Measurements from ENCODE around the gene NCAM2.

NCAM2 gene

GRCh38 chr21:21085206-21085605, 87.0 kb downstream of the NCAM2 start:
- no peaks in the 10 kb centered on the region for H3K4me1 ChIP-seq (ENCODE audit: control insufficient read depth, insufficient read depth, low read depth, low read length)
- H3K27me3 ChIP-seq (ENCODE audit: control insufficient read depth in 1 of 2, insufficient read depth in 1 of 2, low read length in 2 of 2) = no peaks in the 10 kb centered on the region
- H2BK15ac ChIP-seq (ENCODE audit: low read depth, poor library complexity, severe bottlenecking) = no peak overlapping the region
- H2BK5ac ChIP-seq (ENCODE audit: low read depth, low read length, poor library complexity, severe bottlenecking) = no peak overlapping the region
- no peak overlapping the region for H2BK12ac ChIP-seq (ENCODE audit: low read length in 2 of 2)
- no peaks in the 10 kb centered on the region for H3K9me3 ChIP-seq (ENCODE audit: control insufficient read depth, low read length)
- no peak overlapping the region for H3K23ac ChIP-seq (ENCODE audit: low read length in 2 of 2)
- DNase-seq = no peak
- WGBS = 73% methylated on average over 3 of the region's 3 CpGs
- no peak overlapping the region for H3K4ac ChIP-seq (ENCODE audit: low read depth in 1 of 2, low read length in 2 of 2)
- no peak overlapping the region for H2AK5ac ChIP-seq (ENCODE audit: low read length, severe bottlenecking)
- H3K36me3 ChIP-seq (ENCODE audit: control insufficient read depth in 1 of 2, insufficient read depth in 2 of 2, low read depth in 1 of 2, low read length in 2 of 2) = no peaks in the 10 kb centered on the region
- no peak overlapping the region for H4K8ac ChIP-seq (ENCODE audit: low read length)
- no peak overlapping the region for H3K9ac ChIP-seq (ENCODE audit: low read length)
- H2BK120ac ChIP-seq (ENCODE audit: low read depth, low read length) = no peak overlapping the region
- H3K4me2 ChIP-seq (ENCODE audit: low read length, poor library complexity, severe bottlenecking) = no peak overlapping the region
- H2AFZ ChIP-seq (ENCODE audit: low read depth, low read length) = no peak overlapping the region
- no peak overlapping the region for H3K18ac ChIP-seq (ENCODE audit: low read depth in 1 of 2, low read length in 2 of 2)
- H3K79me1 ChIP-seq (replicated peaks; ENCODE audit: low read length, poor library complexity, severe bottlenecking) = no peaks in the 10 kb centered on the region
- no peak overlapping the region for H3K14ac ChIP-seq (ENCODE audit: low read length in 2 of 2)
- no peak overlapping the region for H4K91ac ChIP-seq (ENCODE audit: low read length)
- no peak overlapping the region for H3K27ac ChIP-seq (ENCODE audit: low read length, poor library complexity, severe bottlenecking)
- no peak overlapping the region for H3K4me3 ChIP-seq (ENCODE audit: insufficient read depth in 1 of 2, low read depth in 1 of 2, low read length in 2 of 2)

GRCh38 chr21:21096956-21097355, 98.7 kb downstream of the NCAM2 start:
- Histone ChIP-seq H4K8ac (ENCODE audit: low read length) (no peak overlapping the region), H2BK120ac (ENCODE audit: low read depth, low read length) (no peak overlapping the region), H3K14ac (ENCODE audit: low read length in 2 of 2) (no peak overlapping the region), H3K4me3 (ENCODE audit: insufficient read depth in 1 of 2, low read depth in 1 of 2, low read length in 2 of 2) (no peak overlapping the region), H2BK5ac (ENCODE audit: low read depth, low read length, poor library complexity, severe bottlenecking) (no peak overlapping the region), H2BK12ac (ENCODE audit: low read length in 2 of 2) (no peak overlapping the region), H2AFZ (ENCODE audit: low read depth, low read length) (no peak overlapping the region), H3K4me1 (ENCODE audit: control insufficient read depth, insufficient read depth, low read depth, low read length) (no peaks in the 10 kb centered on the region), H3K79me1 (replicated peaks; ENCODE audit: low read length, poor library complexity, severe bottlenecking) (no peaks in the 10 kb centered on the region), H3K4ac (ENCODE audit: low read depth in 1 of 2, low read length in 2 of 2) (no peak overlapping the region), H2BK15ac (ENCODE audit: low read depth, poor library complexity, severe bottlenecking) (no peak overlapping the region), H3K9me3 (ENCODE audit: control insufficient read depth, low read length) (no peaks in the 10 kb centered on the region), H3K4me2 (ENCODE audit: low read length, poor library complexity, severe bottlenecking) (no peak overlapping the region), H3K36me3 (ENCODE audit: control insufficient read depth in 1 of 2, insufficient read depth in 2 of 2, low read depth in 1 of 2, low read length in 2 of 2) (no peaks in the 10 kb centered on the region), H2AK5ac (ENCODE audit: low read length, severe bottlenecking) (no peak overlapping the region), H3K27me3 (ENCODE audit: control insufficient read depth in 1 of 2, insufficient read depth in 1 of 2, low read length in 2 of 2) (no peaks in the 10 kb centered on the region), H3K23ac (ENCODE audit: low read length in 2 of 2) (no peak overlapping the region), H3K27ac (ENCODE audit: low read length, poor library complexity, severe bottlenecking) (no peak overlapping the region), H3K18ac (ENCODE audit: low read depth in 1 of 2, low read length in 2 of 2) (no peak overlapping the region), H3K9ac (ENCODE audit: low read length) (no peak overlapping the region), H4K91ac (ENCODE audit: low read length) (no peak overlapping the region)
- DNase-seq = no peak
- WGBS = 81% methylated on average over 5 of the region's 5 CpGs

- no peaks in the 10 kb centered on the region for H3K27me3 ChIP-seq (ENCODE audit: control insufficient read depth in 1 of 2, insufficient read depth in 1 of 2, low read length in 2 of 2)
- DNase-seq = no peak
- no peak overlapping the region for H3K4ac ChIP-seq (ENCODE audit: low read depth in 1 of 2, low read length in 2 of 2)
- H2BK15ac ChIP-seq (ENCODE audit: low read depth, poor library complexity, severe bottlenecking) = no peak overlapping the region
- H2AFZ ChIP-seq (ENCODE audit: low read depth, low read length) = no peak overlapping the region
- H4K8ac ChIP-seq (ENCODE audit: low read length) = no peak overlapping the region
- H2BK12ac ChIP-seq (ENCODE audit: low read length in 2 of 2) = no peak overlapping the region
- WGBS = no CpG with 5 or more reads among the region's 1 CpG
- H3K14ac ChIP-seq (ENCODE audit: low read length in 2 of 2) = no peak overlapping the region
- no peak overlapping the region for H2AK5ac ChIP-seq (ENCODE audit: low read length, severe bottlenecking)
- no peak overlapping the region for H3K4me3 ChIP-seq (ENCODE audit: insufficient read depth in 1 of 2, low read depth in 1 of 2, low read length in 2 of 2)
- H4K91ac ChIP-seq (ENCODE audit: low read length) = no peak overlapping the region
- no peak overlapping the region for H3K23ac ChIP-seq (ENCODE audit: low read length in 2 of 2)
- no peak overlapping the region for H2BK5ac ChIP-seq (ENCODE audit: low read depth, low read length, poor library complexity, severe bottlenecking)
- no peak overlapping the region for H3K9ac ChIP-seq (ENCODE audit: low read length)
- no peaks in the 10 kb centered on the region for H3K36me3 ChIP-seq (ENCODE audit: control insufficient read depth in 1 of 2, insufficient read depth in 2 of 2, low read depth in 1 of 2, low read length in 2 of 2)
- H3K9me3 ChIP-seq (ENCODE audit: control insufficient read depth, low read length) = no peaks in the 10 kb centered on the region
- no peaks in the 10 kb centered on the region for H3K79me1 ChIP-seq (replicated peaks; ENCODE audit: low read length, poor library complexity, severe bottlenecking)
- H3K27ac ChIP-seq (ENCODE audit: low read length, poor library complexity, severe bottlenecking) = no peak overlapping the region
- no peak overlapping the region for H2BK120ac ChIP-seq (ENCODE audit: low read depth, low read length)
- no peaks in the 10 kb centered on the region for H3K4me1 ChIP-seq (ENCODE audit: control insufficient read depth, insufficient read depth, low read depth, low read length)
- no peak overlapping the region for H3K18ac ChIP-seq (ENCODE audit: low read depth in 1 of 2, low read length in 2 of 2)
- H3K4me2 ChIP-seq (ENCODE audit: low read length, poor library complexity, severe bottlenecking) = no peak overlapping the region
Observed at GRCh38 chr21:21097466-21097865, 99.3 kb downstream of the NCAM2 start.

- H2BK5ac ChIP-seq (ENCODE audit: low read depth, low read length, poor library complexity, severe bottlenecking) = no peak overlapping the region
- H4K91ac ChIP-seq (ENCODE audit: low read length) = no peak overlapping the region
- no peak overlapping the region for H3K27ac ChIP-seq (ENCODE audit: low read length, poor library complexity, severe bottlenecking)
- H2BK15ac ChIP-seq (ENCODE audit: low read depth, poor library complexity, severe bottlenecking) = no peak overlapping the region
- H4K8ac ChIP-seq (ENCODE audit: low read length) = no peak overlapping the region
- H2AFZ ChIP-seq (ENCODE audit: low read depth, low read length) = no peak overlapping the region
- no peaks in the 10 kb centered on the region for H3K36me3 ChIP-seq (ENCODE audit: control insufficient read depth in 1 of 2, insufficient read depth in 2 of 2, low read depth in 1 of 2, low read length in 2 of 2)
- no peaks in the 10 kb centered on the region for H3K9me3 ChIP-seq (ENCODE audit: control insufficient read depth, low read length)
- H3K79me1 ChIP-seq (replicated peaks; ENCODE audit: low read length, poor library complexity, severe bottlenecking) = no peaks in the 10 kb centered on the region
- H3K4ac ChIP-seq (ENCODE audit: low read depth in 1 of 2, low read length in 2 of 2) = no peak overlapping the region
- WGBS = no CpG with 5 or more reads among the region's 1 CpG
- H3K18ac ChIP-seq (ENCODE audit: low read depth in 1 of 2, low read length in 2 of 2) = no peak overlapping the region
- no peaks in the 10 kb centered on the region for H3K4me1 ChIP-seq (ENCODE audit: control insufficient read depth, insufficient read depth, low read depth, low read length)
- H3K4me3 ChIP-seq (ENCODE audit: insufficient read depth in 1 of 2, low read depth in 1 of 2, low read length in 2 of 2) = no peak overlapping the region
- no peak overlapping the region for H3K4me2 ChIP-seq (ENCODE audit: low read length, poor library complexity, severe bottlenecking)
- H3K9ac ChIP-seq (ENCODE audit: low read length) = no peak overlapping the region
- H3K27me3 ChIP-seq (ENCODE audit: control insufficient read depth in 1 of 2, insufficient read depth in 1 of 2, low read length in 2 of 2) = no peaks in the 10 kb centered on the region
- DNase-seq = peak; percentile 54
- no peak overlapping the region for H2BK120ac ChIP-seq (ENCODE audit: low read depth, low read length)
- H2BK12ac ChIP-seq (ENCODE audit: low read length in 2 of 2) = no peak overlapping the region
- H3K14ac ChIP-seq (ENCODE audit: low read length in 2 of 2) = no peak overlapping the region
- no peak overlapping the region for H3K23ac ChIP-seq (ENCODE audit: low read length in 2 of 2)
- no peak overlapping the region for H2AK5ac ChIP-seq (ENCODE audit: low read length, severe bottlenecking)
Observed at GRCh38 chr21:21101911-21102310, 103.7 kb downstream of the NCAM2 start.

Measured in mesenchymal stem cell (in vitro differentiated cells and primary cell).